Endothelial cell of umbilical vein (primary cell): ENCODE results near the gene CHIT1. TPM values are rescaled to one million over a fixed set of nuclear protein-coding genes. Genes with fewer than 3 reads are reported as not detected.

Experiments used
- BruUV-seq: library from RNA; stranded (reverse); fragments of 400-500 nt; replicated peaks from 2 replicates; lab custom pipeline; 2021; lab: Mats Ljungman, UMichigan
- CTCF ChIA-PET: fragments of 300-600, 350-600 bp; sonication (Branson Sonifier 250); formaldehyde crosslinking; loops from one replicate; lab custom pipeline; 2021; ENCODE audit warnings: antibody characterized with exemption, inconsistent platforms; lab: Charles Lee
- POLR2A ChIA-PET: fragments of 300-600, 350-600 bp; sonication (Branson Sonifier 250); formaldehyde crosslinking; loops from one replicate; lab custom pipeline; 2021; ENCODE audit warnings: antibody characterized with exemption, inconsistent platforms; lab: Charles Lee
- DNase-seq: peaks from one replicate; pipeline ENCODE4 v3.0.0-alpha.2; 2011; ENCODE audit warnings: low read depth, low spot score
- FAIRE-seq: peaks from 2 replicates; lab custom pipeline; 2011; peaks lifted over from hg19 to GRCh38; lab: Jason Lieb, UNC
- H2AFZ ChIP-seq: 2 replicates; pipeline ENCODE4 v1.6.0; 2012; ENCODE audit warnings: low read depth, low read length, control low read depth, inconsistent platforms
- H3K27ac ChIP-seq: 2 replicates; pipeline ENCODE4 v1.5.1; 2011; ENCODE audit warnings: low read depth, mild to moderate bottlenecking, control low read depth, low read length, moderate library complexity; ENCODE audit not compliant: insufficient read depth
- H3K27me3 ChIP-seq, 2 experiments: 2 replicates each; pipeline versions ENCODE4 v1.6.0 to v1.6.1; 2011; ENCODE audit warnings: low read length in 2 of 2, mixed read lengths in 1 of 2; ENCODE audit not compliant: control insufficient read depth in 2 of 2, insufficient read depth in 2 of 2
- H3K36me3 ChIP-seq, 2 experiments: 2 replicates in 1 of 2; 3 replicates in 1 of 2; pipeline ENCODE4 v1.5.1; 2011; ENCODE audit warnings: low read length in 2 of 2, mild to moderate bottlenecking in 1 of 2, moderate library complexity in 1 of 2; ENCODE audit not compliant: control insufficient read depth in 2 of 2, insufficient read depth in 2 of 2; ENCODE audit errors: extremely low read depth in 1 of 2
- H3K4me1 ChIP-seq: 3 replicates; pipeline ENCODE4 v1.5.1; 2011; ENCODE audit warnings: mild to moderate bottlenecking, low read length; ENCODE audit not compliant: control insufficient read depth, insufficient read depth; ENCODE audit errors: extremely low read depth
- H3K4me2 ChIP-seq: 2 replicates; pipeline ENCODE4 v1.6.1; 2011; ENCODE audit warnings: low read length, control low read depth, mixed read lengths; ENCODE audit not compliant: insufficient read depth
- H3K4me3 ChIP-seq, 3 experiments: fragments of 200-600 bp in 1 of 3; sonication (generic), shearing (Covaris generic) in 1 of 3; replicated peaks in 1 of 3; 2 replicates each; pipeline ENCODE4 v1.5.1; 2011 to 2016; ENCODE audit warnings: control low read depth in 3 of 3, low read length in 3 of 3, mild to moderate bottlenecking in 2 of 3, inconsistent platforms in 1 of 3, low read depth in 1 of 3, moderate library complexity in 1 of 3; ENCODE audit not compliant: insufficient read depth in 1 of 3
- H3K79me2 ChIP-seq: 2 replicates; pipeline ENCODE4 v1.6.0; 2012; ENCODE audit warnings: low read length, inconsistent platforms; ENCODE audit not compliant: control insufficient read depth, insufficient read depth
- H3K9ac ChIP-seq: replicated peaks from 2 replicates; pipeline ENCODE3; 2011; ENCODE audit warnings: low read length, control low read depth; ENCODE audit not compliant: insufficient read depth; ENCODE audit errors: extremely low read depth
- H3K9me1 ChIP-seq: replicated peaks from 3 replicates; pipeline ENCODE4 v1.6.0; 2011; ENCODE audit warnings: mild to moderate bottlenecking, low read length; ENCODE audit not compliant: control insufficient read depth, insufficient read depth; ENCODE audit errors: extremely low read depth
- H3K9me3 ChIP-seq: replicated peaks from 2 replicates; pipeline ENCODE4 v1.5.1; 2012; ENCODE audit warnings: low read length, inconsistent platforms; ENCODE audit not compliant: control insufficient read depth, insufficient read depth
- H4K20me1 ChIP-seq: replicated peaks from 2 replicates; pipeline ENCODE3; 2011; ENCODE audit warnings: mild to moderate bottlenecking, low read length; ENCODE audit not compliant: control insufficient read depth, insufficient read depth; ENCODE audit errors: extremely low read depth
- CTCF ChIP-seq, 2 donors: IDR thresholded peaks; 1 replicate in 1 of 2; 2 replicates in 1 of 2; pipeline ENCODE4 v1.5.1; 2011; ENCODE audit warnings: low read length in 2 of 2, mild to moderate bottlenecking in 2 of 2, moderate library complexity in 2 of 2, control low read depth in 1 of 2, inconsistent platforms in 1 of 2, low read depth in 1 of 2; ENCODE audit not compliant: insufficient read depth in 1 of 2; ENCODE audit errors: extremely low read depth in 1 of 2
- EZH2 ChIP-seq: IDR thresholded peaks from 2 replicates; pipeline ENCODE4 v1.6.1; 2012; ENCODE audit warnings: borderline replicate concordance, low read depth, mild to moderate bottlenecking, moderate library complexity, low read length, inconsistent platforms; ENCODE audit not compliant: severe bottlenecking
- FOS ChIP-seq: IDR thresholded peaks from 2 replicates; pipeline ENCODE4 v1.6.1; 2011; ENCODE audit warnings: mild to moderate bottlenecking, low read length, moderate library complexity, borderline replicate concordance; ENCODE audit not compliant: insufficient read depth
- GATA2 ChIP-seq: IDR thresholded peaks from 2 replicates; pipeline ENCODE4 v1.7.0; 2011; ENCODE audit warnings: low read depth, mild to moderate bottlenecking, moderate library complexity, mixed read lengths, low read length; ENCODE audit not compliant: insufficient read length, insufficient read depth
- JUN ChIP-seq: IDR thresholded peaks from 2 replicates; pipeline ENCODE4 v1.6.1; 2011; ENCODE audit warnings: borderline replicate concordance, low read depth; ENCODE audit not compliant: insufficient read length, insufficient read depth
- MAX ChIP-seq: IDR thresholded peaks from 2 replicates; pipeline ENCODE4 v1.6.1; 2011; ENCODE audit not compliant: insufficient read depth, insufficient read length
- MYC ChIP-seq: IDR thresholded peaks from one replicate; pipeline ENCODE4 v1.6.1; 2011; ENCODE audit warnings: mild to moderate bottlenecking, low read depth, low read length
- POLR2A ChIP-seq: IDR thresholded peaks from 2 replicates; pipeline ENCODE4 v1.6.1; 2012; ENCODE audit warnings: low read depth, mild to moderate bottlenecking, control low read depth, low read length
- POLR2AphosphoS5 ChIP-seq: IDR thresholded peaks from 2 replicates; pipeline ENCODE4 v1.6.1; 2012; ENCODE audit warnings: low read depth, mild to moderate bottlenecking, control low read depth, low read length, moderate library complexity; ENCODE audit not compliant: insufficient read depth
- dilution Hi-C: fragments of 300-500 bp; cut with MboI; formaldehyde crosslinking; loops from one replicate; pipeline ENCODE4 v1.15.0; 2019; ENCODE audit warnings: low sequenced_read_pairs; ENCODE audit not compliant: extremely low pct_ligation_motif_present
- intact Hi-C: fragments of 100-400 bp; cut with micrococcal nuclease; formaldehyde crosslinking; loops from one replicate; pipeline ENCODE4 v1.10.0; 2022
- polyA plus RNA-seq, 4 experiments: library from polyadenylated mRNA; depleted of rRNA in 3 of 4; stranded (reverse) in 3 of 4; unstranded in 1 of 4; fragments of >200 nt; gene quantifications; 2 replicates each; pipeline versions ENCODE4 v1.2.1 to v1.2.3, GENCODE V29; 2011 to 2012; ENCODE audit warnings: missing spikeins in 1 of 4
- total RNA-seq: library from RNA; stranded (reverse); gene quantifications from 2 replicates; pipeline ENCODE4 v1.2.3, GENCODE V29; 2021

Gene CHIT1
- total and polyA plus RNA-seq, 2 donors (not counting 3 experiments of a cell fraction or from before 2014, with no cell fraction given): not detected

GRCh38 chr1:203201516-203202205 is 27.8 kb downstream of the CHIT1 start:
- DNase-seq (no peak), FAIRE-seq (no peak)
- CTCF ChIA-PET: interaction anchor here (2.0 to 2.8 kb wide), 2 partner anchors 15 to 29 kb away, joined by 6 to 18 read pairs; no protein-coding TSS in a partner anchor
- no peak overlapping the region for H3K4me3 ChIP-seq
- no peaks in the 10 kb centered on the region for H3K4me1 ChIP-seq
- no peaks in the 10 kb centered on the region for H3K9me1 ChIP-seq
- no peak overlapping the region for H3K9ac ChIP-seq
- no TSS peak for BruUV-seq
- H3K27me3 ChIP-seq: peaks cover 7 to 8% of the 10 kb centered on the region in 2 experiments
- no peak overlapping the region for H3K4me2 ChIP-seq
- H4K20me1 ChIP-seq: no peaks in the 10 kb centered on the region
- POLR2A ChIA-PET: no interaction called here
- TF ChIP-seq MYC (no peak), EZH2 (no peak), FOS (no peak), GATA2 (no peak), JUN (no peak), POLR2AphosphoS5 (no peak), CTCF (IDR thresholded peaks at IDR 0.05; ENCODE audit: extremely low read depth in 1 of 2, insufficient read depth in 1 of 2, low read depth in 1 of 2, low read length in 2 of 2) (no peak), MAX (no peak), POLR2A (no peak)
- dilution Hi-C loops: no loop called here
- intact Hi-C loops: no loop called here
- H3K79me2 ChIP-seq: no peaks in the 10 kb centered on the region
- no peaks in the 10 kb centered on the region for H3K36me3 ChIP-seq
- no peak overlapping the region for H2AFZ ChIP-seq
- H3K27ac ChIP-seq: no peak overlapping the region
- no peaks in the 10 kb centered on the region for H3K9me3 ChIP-seq
